NCI-H1930 (cell line): Measurements from ENCODE around the gene BIVM.

Experiments
- DNase-seq, 2 experiments: peaks; one replicate each; lab custom pipeline; 2025; lab: John Stamatoyannopoulos, UW

Gene BIVM

DNA sequence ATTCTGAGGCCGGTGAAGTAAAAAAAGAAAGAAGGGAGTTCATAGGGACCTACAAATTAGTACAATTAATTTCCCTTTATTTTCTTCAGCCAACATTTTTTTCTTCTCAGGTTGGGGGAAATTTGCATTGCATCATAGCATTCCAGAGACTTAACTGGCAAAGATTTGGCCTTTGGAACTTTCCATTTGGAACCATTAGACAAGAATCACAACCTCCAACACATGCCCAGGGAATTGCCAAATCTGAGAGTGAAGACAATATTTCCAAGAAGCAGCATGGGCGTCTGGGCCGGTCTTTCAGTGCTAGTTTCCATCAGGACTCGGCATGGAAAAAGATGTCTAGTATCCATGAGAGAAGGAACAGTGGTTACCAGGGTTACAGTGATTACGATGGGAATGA, 40.5 kb downstream of the BIVM start:
- DNase-seq: no peak

DNA sequence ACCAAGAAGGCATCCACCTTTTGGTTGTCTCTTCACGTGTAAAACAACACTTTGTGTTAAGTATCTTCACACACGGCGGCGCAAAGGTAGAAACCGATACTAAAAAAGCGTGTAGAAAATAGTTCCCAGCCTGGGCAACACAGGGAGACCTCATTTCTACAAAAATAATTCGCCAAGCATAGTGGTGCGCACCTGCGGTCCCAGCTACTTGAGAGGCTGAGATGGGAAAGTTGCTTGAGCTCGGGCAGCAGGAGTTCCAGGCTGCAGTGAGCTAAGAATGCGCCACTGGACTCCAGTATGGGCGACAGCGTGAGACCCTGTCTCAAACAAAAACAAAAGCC, 46.3 kb downstream of the BIVM start:
- DNase-seq: no peak

GRCh38 chr13:102845630-102846260, 46.8 kb downstream of the BIVM start, which contains the start of gene ERCC5:
TSS of gene ERCC5 (plus strand) at chr13:102846032. CDS start at chr13:102846267, 235 bp downstream.
- DNase-seq: peak; percentile 93 to 96

DNA sequence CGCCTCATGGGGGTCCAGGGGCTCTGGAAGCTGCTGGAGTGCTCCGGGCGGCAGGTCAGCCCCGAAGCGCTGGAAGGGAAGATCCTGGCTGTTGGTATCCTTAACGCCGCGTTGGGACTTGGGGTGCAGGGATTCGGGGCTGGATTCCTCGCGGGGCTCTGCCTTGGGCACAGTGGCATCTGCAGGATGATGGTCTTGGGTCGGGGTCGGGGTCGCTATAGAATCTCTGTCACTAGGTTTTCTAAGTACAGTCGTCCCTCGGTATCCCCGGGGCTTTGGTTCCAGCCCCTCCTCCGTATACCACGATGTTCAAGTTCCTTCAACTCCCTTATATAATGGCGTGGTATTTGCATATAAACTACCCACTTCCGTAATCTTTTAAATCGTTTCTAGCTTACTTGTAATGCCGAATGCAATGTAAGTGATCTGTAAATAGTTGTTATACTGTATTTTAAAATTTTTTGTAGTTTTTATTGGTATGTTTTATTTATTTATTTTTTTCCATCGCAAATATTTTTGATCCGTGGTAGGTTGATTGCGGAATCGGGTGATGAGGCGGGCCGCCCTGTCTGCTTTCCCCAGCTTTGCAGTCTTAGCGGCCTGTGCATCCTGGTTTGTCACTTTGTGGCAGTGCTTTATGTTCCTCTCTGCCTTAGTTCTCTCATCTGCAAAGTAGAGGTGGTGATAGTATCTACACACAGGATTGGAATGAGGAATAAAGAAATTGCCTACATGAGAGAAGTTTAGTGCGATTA, 47.5 kb downstream of the BIVM start:
- peak in 1 of 2 experiments; percentile 15 for DNase-seq

DNA sequence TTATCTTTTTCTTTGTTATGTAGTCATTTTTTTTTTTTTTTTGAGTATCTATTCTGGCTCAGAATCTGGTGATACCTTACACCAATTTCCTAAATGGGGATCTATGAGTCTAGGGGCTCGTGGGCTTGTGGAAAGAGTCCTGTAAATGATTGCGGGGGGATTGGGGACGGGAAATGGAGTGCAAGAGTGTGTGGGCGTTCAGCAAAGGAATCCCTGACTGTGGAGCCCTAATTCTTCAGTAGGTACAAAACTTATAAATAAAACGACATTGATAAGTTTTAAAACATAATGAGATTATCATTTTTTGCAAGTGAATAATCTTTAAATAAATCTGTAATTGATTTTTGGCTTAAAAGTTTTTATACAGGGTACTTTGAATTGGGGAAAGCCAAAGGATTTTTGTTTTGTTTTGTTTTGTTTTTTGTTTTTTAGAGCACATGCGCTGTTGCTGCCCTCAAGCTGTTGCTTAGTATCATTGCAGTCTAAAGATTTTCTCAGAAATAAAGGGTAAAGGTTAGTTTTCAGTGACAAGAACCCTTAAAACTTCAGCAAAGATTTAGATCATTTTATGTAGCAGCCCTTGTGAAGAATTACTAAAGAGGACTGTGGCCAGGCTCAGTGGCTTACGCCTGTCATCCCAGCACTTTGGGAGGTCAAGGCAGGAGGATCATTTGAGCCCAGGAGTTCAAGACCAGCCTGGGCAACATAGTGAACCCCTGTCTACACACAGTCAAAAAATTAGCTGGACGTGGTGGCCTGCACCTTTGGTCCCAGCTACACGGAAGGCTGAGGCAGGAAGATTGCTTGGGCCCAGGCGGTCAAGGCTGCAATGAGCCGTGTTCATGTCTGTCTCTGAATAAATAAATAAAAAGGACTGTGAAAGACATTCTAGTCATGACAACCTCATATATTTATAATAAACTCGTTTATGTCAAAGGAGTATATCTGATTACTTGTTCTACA, 48.6 kb downstream of the BIVM start:
- DNase-seq: peak; percentile 12 to 14

DNA sequence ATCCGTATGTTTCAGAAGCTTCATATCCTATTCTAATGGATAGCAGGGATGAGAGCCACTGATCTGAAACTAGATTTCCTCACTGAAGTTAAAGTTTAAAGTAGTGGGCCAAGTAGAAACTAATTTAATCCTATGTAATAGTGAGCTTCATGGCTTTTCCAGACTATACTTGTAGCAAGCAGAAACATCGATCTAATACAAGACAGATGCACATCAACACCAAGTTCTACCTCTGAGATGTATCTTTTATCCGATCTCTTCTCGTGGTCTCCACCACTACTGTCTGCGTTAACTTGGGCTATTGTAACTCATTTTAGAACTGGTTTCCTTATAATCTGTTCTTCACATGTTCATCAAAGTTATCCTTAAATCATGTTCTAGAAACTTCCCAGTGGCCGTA, 50.0 kb downstream of the BIVM start:
- DNase-seq: no peak

DNA sequence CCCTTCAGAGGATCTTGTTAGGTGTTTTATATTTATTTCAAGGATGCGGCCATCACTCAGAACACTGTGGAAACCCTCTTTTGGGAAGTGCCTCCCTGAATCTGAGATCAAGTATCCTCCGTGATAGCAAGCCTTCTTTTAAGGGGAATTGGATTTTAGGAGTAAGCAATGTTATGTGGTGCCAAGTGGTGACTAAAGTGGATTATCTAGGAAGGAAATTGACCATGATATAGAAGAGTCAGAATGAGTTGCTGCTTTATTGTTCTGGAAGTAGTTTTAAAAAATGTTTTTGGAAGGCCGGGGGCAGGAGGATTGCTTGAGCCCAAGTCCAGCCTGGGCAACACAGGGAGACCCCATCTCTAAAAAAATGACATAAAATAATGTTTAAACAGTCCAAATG, 53.6 kb downstream of the BIVM start:
- no peak for DNase-seq

DNA sequence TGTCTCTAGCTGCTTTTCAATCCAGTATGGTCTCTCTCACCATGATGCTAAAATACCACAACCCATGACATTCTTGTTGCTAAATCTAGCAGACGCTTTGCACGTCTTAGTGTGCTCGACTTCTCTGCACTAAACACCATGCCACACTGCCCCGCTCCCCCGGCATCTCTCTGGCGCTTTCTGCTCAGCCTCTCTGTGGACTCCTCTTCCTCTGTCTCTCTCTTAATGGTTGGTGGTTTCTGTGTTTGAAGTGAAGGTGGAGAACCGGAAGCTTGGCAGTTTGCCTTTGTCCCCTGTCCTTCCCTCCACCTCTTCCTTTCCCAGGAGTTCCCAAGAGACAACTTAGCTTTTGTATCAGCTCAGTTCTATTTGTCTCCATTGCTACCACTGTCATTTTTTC, 55.8 kb downstream of the BIVM start:
- DNase-seq: no peak

DNA sequence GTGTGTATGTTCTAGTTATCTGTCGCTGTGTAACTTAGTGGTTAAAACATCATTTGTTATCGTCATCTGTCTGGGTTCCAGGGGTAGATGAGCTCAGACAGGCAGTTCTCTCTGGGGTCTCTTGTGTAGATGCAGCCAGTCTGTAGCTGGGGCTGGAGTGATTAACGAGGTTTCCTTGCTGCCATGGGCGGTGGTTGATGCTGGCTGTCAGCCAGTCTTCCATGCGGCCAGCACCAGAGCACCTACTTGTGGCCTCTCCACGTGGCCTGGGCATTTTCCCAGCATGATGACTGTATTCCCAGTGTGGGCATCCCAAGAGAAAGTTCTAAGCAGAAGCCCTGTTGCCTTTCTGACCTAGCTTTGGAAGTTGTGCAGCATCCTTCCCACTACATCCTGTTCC, 57.6 kb downstream of the BIVM start:
- no peak for DNase-seq

GRCh38 chr13:102862624-102863210, 63.8 kb downstream of the BIVM start:
- no peak for DNase-seq

- no peak for DNase-seq
These were observed 64.7 kb downstream of the BIVM start for GRCh38 chr13:102863590-102863989.

- no peak for DNase-seq
These were observed 69.5 kb downstream of the BIVM start for GRCh38 chr13:102868366-102868936.

DNA sequence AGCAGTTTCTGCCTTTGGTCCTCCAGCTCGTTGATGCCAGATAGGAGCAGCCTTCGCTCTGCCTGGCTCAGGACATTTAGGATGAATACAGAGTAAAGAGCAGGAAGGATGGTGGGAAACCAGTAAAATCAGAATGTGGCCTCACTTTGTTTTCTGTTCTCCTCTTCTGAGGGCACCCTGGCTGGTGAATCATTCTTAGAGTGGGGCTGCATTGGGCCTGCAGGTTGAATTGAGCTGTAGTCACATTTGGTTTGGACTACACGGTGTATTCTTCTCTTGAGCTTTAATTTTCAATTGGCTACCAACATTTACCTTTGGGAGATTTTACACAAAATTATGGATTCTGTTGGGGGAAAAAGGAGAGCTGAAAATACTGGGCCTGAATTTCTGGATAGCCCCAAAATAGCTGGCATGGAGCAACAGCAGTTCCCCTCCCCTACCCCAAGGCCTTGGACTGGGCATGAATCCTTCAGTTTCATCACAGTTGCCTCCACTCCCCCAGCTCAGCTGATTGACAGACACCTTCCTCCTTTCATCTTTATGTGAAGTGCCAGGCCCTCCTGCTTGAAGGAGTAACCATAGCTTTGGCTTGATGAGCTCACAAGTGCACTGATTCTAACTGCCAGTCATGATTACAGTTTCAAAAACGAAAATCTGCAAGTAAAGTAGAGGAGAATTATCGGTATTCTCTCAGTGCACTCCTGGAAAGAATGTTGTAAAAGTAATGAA, 71.2 kb downstream of the BIVM start:
- no peak for DNase-seq

DNA sequence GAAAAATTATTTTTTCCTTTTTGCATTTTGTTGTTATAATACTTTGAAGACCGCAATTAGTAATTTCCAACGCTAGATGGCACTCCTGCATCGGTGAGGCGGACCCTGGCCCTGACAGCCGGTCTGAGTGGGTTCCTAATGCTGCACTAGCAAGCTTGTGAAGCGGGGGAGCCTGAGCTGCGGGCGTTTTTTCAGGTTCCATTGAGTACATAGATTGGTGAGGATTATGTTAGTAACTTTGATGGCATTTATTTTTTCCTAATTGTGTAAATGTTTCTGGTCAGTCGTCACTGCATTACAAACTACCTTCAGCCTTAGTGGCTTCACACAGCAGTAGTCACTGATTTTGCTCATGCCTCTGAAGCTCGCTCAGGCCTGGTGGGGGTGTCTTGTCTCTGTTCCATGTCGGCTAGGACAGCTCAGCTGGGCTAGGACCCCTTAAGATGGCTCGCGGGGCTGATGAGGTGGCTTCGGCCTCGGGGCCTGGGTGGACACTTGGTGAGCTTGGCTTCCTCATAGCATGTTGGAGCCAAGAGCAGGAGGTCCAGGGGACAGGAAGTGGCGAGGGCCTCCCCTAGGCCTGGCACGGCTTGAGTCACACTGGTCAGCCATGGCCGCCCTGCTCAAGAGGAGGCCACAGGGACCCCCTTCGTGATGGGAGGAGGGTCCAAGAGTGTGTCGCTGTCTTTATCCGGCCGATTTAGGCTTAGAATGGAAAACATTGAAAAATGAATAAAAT, 71.9 kb downstream of the BIVM start:
- DNase-seq: peak; percentile 12 to 45

- DNase-seq: no peak
These were observed 73.2 kb downstream of the BIVM start for GRCh38 chr13:102872131-102872530.

DNA sequence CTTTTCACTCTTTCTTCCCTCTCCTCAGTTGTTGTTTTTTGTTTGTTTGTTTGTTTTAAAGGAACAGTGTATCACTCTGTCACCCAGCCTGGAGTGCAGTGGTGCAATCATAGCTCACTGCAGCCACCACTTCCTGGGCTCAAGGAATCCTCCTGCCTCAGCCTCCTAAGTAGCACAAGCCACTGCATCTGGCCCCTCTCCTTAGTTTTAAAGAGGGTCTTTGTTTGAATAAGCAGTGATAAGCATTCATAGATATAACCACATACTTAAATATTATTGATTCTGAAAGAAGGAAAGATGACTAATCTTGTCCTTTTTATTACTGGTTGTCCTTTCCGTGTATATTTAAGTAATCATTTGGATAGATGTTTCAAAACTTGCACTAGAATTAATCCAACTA, 73.6 kb downstream of the BIVM start:
- DNase-seq: no peak

DNA sequence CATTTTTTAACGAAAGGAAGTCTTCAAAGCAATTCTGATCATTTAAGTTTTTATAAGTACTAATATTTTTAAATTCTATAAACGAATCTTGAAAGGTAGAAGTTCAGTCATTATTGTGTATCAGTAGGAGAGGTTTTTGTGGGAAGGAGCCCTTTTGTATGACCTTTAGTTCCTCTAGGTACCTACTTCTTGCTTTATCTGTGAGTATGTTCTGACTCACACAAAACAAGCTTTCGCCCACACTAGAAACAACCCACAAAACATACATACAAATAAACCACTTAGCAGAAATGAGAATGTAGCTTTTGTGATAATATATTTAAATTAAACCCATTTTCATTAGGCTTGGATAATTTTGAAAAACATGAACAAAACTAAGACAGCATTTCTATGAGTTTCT, 74.7 kb downstream of the BIVM start:
- no peak for DNase-seq

- DNase-seq: no peak
These were observed 76.3 kb downstream of the BIVM start for GRCh38 chr13:102875256-102875655.

GRCh38 chr13:102877303-102877702, 78.4 kb downstream of the BIVM start:
- DNase-seq: no peak

DNA sequence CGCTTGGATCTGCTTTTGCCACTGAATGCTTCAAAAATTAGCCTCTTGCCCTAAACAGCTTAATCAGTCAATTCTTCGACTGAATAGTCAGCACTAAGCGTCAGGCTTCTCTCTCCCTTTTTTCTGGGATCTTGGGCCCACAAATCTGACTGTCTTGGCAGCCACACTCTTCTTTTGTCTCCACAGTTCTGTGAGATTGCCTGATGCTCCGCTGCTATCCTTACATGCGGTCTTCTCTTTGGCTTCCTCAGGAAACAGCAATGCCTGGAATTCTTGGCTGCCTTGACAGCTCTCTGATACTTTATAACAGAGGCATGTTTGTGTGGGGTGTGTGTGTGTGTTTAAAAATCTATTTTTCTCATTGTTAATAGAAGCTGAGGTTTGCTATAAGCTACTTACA, 79.6 kb downstream of the BIVM start:
- no peak for DNase-seq
